Esophagus squamous epithelium (tissue), 5 donors: ENCODE data around the gene FOXJ3. TPM values are rescaled to one million over a fixed set of nuclear protein-coding genes. Genes with fewer than 3 reads are reported as not detected.

Experiments
- DNase-seq: peaks from one replicate; lab custom pipeline; 2025; lab: John Stamatoyannopoulos, UW
- H3K27ac ChIP-seq, 4 donors: fragments of 200-600 bp; sonication (generic); one replicate each; pipeline ENCODE4 v1.5.1; 2016 to 2019; ENCODE audit warnings: mild to moderate bottlenecking in 1 of 4
- H3K27me3 ChIP-seq, 4 donors: fragments of 200-600 bp; sonication (generic); 1 replicate in 3 of 4; 2 replicates in 1 of 4; pipeline versions ENCODE4 v1.5.1 to v1.6.0; 2017 to 2021; ENCODE audit warnings: antibody characterized with exemption in 1 of 4
- H3K36me3 ChIP-seq, 3 donors: fragments of 200-600 bp; sonication (generic); one replicate each; pipeline ENCODE4 v1.5.1; 2016 to 2019
- H3K4me1 ChIP-seq, 3 donors: fragments of 200-600 bp; sonication (generic); one replicate each; pipeline ENCODE4 v1.5.1; 2017 to 2019
- H3K4me3 ChIP-seq, 4 donors: fragments of 200-600 bp; sonication (generic); 1 replicate in 3 of 4; 2 replicates in 1 of 4; pipeline ENCODE4 v1.5.1; 2016 to 2019; ENCODE audit warnings: mild to moderate bottlenecking in 2 of 4, moderate library complexity in 1 of 4
- H3K9me3 ChIP-seq, 3 donors: fragments of 200-600 bp; sonication (generic); one replicate each; pipeline ENCODE4 v1.5.1; 2016 to 2019
- POLR2A ChIP-seq, 4 donors: fragments of 450-650 bp; IDR thresholded peaks; one replicate each; pipeline ENCODE4 v1.6.1; 2017; ENCODE audit warnings: antibody characterized with exemption in 4 of 4, mild to moderate bottlenecking in 4 of 4, moderate library complexity in 3 of 4
- WGBS, 2 donors: methylation state at CpG; one replicate each; pipeline ENCODE4 v1.1.5; 2018; 5-methylcytosine and 5-hydroxymethylcytosine counted together
- intact Hi-C: fragments of 100-400 bp; cut with DNase I; formaldehyde crosslinking; loops from one replicate; pipeline ENCODE4 v1.15.0; 2022
- total RNA-seq, 4 donors: library from RNA; depleted of rRNA; stranded (reverse); fragments of >200 nt; gene quantifications; one replicate each; pipeline ENCODE4 v1.1.0, GENCODE V29; 2016
- TF ChIP-seq, protein P1 (sequence below), 6 experiments: fragments of 450-650 bp in 4 of 6; fragments of 200-600 bp in 2 of 6; sonication (generic) in 2 of 6; IDR thresholded peaks; one replicate each; pipeline ENCODE4 v1.5.1; 2016 to 2019; ENCODE audit warnings: antibody characterized with exemption in 6 of 6, mild to moderate bottlenecking in 4 of 6, moderate library complexity in 4 of 6
- donor health status: DM: yes; HTN: yes; CAD: no.

The FOXJ3 gene
- total RNA-seq, 4 donors from 2014 or later: 18.7 to 36.6 (median 27.5) TPM

DNA sequence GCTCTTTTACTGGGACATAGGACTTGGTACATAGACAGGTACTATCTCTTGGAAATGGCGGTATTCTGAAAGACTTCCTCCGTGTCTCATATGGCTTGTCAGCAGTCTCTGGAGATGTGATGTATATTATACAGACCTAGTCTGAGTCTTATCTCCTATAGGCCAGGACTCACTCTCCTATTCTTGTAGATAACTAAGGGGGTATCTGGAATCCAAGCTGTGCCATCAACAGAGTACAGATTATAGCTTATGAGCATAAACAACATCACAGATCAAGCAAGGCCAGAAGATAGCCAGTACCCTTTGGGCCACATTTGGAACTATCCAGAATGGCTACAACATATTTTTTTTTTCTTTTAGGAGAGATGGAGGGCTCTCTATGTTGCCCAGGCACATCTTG is 29.5 kb upstream of the FOXJ3 start:
- H3K9me3 ChIP-seq: no peaks in the 10 kb centered on the region
- intact Hi-C loops: no loop called here
- no peak overlapping the region for H3K27ac ChIP-seq
- H3K27me3 ChIP-seq: peaks cover 0 to 4% (median 0%) of the 10 kb centered on the region in 4 donors
- no peak overlapping the region for H3K4me3 ChIP-seq
- TF ChIP-seq POLR2A (IDR thresholded peaks at IDR 0.05): no peak
- TF ChIP-seq, protein P1, sequence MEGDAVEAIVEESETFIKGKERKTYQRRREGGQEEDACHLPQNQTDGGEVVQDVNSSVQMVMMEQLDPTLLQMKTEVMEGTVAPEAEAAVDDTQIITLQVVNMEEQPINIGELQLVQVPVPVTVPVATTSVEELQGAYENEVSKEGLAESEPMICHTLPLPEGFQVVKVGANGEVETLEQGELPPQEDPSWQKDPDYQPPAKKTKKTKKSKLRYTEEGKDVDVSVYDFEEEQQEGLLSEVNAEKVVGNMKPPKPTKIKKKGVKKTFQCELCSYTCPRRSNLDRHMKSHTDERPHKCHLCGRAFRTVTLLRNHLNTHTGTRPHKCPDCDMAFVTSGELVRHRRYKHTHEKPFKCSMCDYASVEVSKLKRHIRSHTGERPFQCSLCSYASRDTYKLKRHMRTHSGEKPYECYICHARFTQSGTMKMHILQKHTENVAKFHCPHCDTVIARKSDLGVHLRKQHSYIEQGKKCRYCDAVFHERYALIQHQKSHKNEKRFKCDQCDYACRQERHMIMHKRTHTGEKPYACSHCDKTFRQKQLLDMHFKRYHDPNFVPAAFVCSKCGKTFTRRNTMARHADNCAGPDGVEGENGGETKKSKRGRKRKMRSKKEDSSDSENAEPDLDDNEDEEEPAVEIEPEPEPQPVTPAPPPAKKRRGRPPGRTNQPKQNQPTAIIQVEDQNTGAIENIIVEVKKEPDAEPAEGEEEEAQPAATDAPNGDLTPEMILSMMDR (IDR thresholded peaks at IDR 0.05): no peak
- H3K36me3 ChIP-seq: no peaks in the 10 kb centered on the region
- H3K4me1 ChIP-seq: no peaks in the 10 kb centered on the region
- DNase-seq: no peak
- whole genome bisulfite sequencing, 2 donors: 79 to 93% methylated on average over 2 of the region's 2 CpGs

DNA sequence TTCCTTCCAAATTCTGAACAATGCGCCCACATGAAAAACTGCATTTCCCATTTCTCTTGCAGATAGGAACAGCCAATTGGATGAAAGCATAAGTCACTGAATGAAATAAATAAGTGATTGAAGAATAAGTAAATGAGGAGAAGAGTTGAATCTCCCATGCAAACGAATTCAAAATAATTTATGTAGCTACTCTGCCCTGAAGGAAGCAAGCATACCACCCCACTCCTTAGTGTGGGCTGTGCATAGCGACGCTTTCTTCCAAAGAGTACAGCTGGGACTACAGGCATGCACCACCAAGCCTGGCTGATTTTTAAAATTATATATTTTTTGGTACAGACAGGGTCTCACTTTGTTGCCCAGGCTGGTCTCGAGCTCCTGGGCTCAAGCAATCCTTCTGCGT is 29.1 kb upstream of the FOXJ3 start:
- H3K9me3 ChIP-seq: no peaks in the 10 kb centered on the region
- H3K36me3 ChIP-seq: no peaks in the 10 kb centered on the region
- peaks cover 0 to 4% (median 0%) of the 10 kb centered on the region in 4 donors for H3K27me3 ChIP-seq
- no peak overlapping the region for H3K27ac ChIP-seq
- no peaks in the 10 kb centered on the region for H3K4me1 ChIP-seq
- intact Hi-C loops: no loop called here
- no peak for TF ChIP-seq POLR2A (IDR thresholded peaks at IDR 0.05)
- TF ChIP-seq, protein P1 (IDR thresholded peaks at IDR 0.05): no peak
- no peak for DNase-seq
- no peak overlapping the region for H3K4me3 ChIP-seq
- WGBS, 2 donors: 65 to 87% methylated on average over 4 to 6 of the region's 6 CpGs

DNA sequence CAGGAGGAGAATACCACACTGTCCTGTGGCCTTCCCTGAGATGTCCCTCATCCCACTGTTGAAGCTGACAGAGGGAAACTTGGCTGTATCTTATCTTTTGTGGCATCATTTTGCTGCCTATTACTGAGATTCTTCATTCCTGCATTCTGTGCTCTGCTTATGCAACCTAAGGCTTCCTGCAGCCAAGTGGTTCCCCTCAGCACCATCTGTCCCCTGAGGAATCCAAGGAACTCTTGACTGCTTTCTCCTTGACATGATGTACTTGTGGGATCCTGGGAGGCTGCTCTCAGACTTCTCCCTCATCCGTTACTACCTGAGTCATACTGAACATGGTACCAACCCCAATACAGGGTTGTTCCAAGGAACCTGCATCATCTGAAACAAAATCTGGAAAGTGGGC is 24.4 kb upstream of the FOXJ3 start:
- TF ChIP-seq, protein P1 (IDR thresholded peaks at IDR 0.05): no peak
- no peak for TF ChIP-seq POLR2A (IDR thresholded peaks at IDR 0.05)
- H3K4me3 ChIP-seq: no peak overlapping the region
- no peaks in the 10 kb centered on the region for H3K4me1 ChIP-seq
- H3K27ac ChIP-seq: no peak overlapping the region
- no peaks in the 10 kb centered on the region for H3K9me3 ChIP-seq
- H3K27me3 ChIP-seq: peaks cover 0 to 5% (median 0%) of the 10 kb centered on the region in 4 donors
- 88 to 100% methylated on average over 1 of the region's 1 CpG for WGBS, 2 donors
- H3K36me3 ChIP-seq: no peaks in the 10 kb centered on the region
- intact Hi-C loops: no loop called here
- DNase-seq: no peak

DNA sequence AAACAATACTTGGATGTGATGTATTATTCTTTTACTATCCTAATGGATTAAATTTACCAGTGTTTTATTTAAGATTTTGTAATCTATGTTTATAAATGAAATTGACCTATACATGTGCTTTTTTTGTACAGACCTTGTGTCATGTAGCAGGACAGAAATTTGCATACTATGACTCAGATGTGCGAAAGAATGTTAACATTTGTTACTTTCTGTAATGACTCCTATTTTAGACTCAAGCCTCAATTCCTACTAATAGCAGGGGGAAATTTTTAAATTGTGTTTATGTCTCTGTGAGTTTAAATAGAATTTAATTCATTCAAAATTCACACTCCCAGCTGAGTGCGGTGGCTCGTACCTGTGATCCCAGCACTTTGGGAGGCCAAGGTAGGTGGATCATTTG is 23.8 kb upstream of the FOXJ3 start:
- 79 to 83% methylated on average over 3 of the region's 3 CpGs for WGBS, 2 donors
- no peaks in the 10 kb centered on the region for H3K4me1 ChIP-seq
- peaks cover 0 to 11% (median 0%) of the 10 kb centered on the region in 4 donors for H3K27me3 ChIP-seq
- no peaks in the 10 kb centered on the region for H3K36me3 ChIP-seq
- TF ChIP-seq, protein P1 (IDR thresholded peaks at IDR 0.05): no peak
- TF ChIP-seq POLR2A (IDR thresholded peaks at IDR 0.05): no peak
- no peak overlapping the region for H3K4me3 ChIP-seq
- intact Hi-C loops: no loop called here
- no peak overlapping the region for H3K27ac ChIP-seq
- no peak for DNase-seq
- no peaks in the 10 kb centered on the region for H3K9me3 ChIP-seq

DNA sequence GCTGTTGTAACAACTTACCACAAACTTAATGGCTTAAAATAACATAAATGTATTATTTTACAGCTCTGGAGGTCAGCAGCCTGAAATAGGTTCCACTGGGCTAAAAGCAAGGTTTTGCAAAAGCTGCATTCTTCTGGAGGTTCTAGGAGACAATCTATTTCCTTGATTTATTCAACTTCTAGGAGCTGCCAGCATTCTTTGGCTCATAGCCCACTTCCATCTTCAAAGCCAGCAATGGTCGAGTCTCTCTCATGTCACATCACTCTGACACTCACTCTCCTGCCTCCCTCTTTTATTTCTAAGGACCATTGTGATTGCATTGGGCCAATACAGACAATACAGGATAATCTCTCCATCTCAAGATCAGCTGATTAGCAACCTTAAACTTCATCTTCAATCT is 15.1 kb upstream of the FOXJ3 start:
- no peaks in the 10 kb centered on the region for H3K9me3 ChIP-seq
- WGBS, 2 donors: 0% methylated on average over 1 of the region's 1 CpG
- DNase-seq: no peak
- no peak overlapping the region for H3K27ac ChIP-seq
- H3K36me3 ChIP-seq: no peaks in the 10 kb centered on the region
- no peak overlapping the region for H3K4me3 ChIP-seq
- TF ChIP-seq POLR2A (IDR thresholded peaks at IDR 0.05): no peak
- TF ChIP-seq, protein P1 (IDR thresholded peaks at IDR 0.05): no peak
- H3K4me1 ChIP-seq: no peaks in the 10 kb centered on the region
- peaks cover 0 to 19% (median 0%) of the 10 kb centered on the region in 4 donors for H3K27me3 ChIP-seq
- intact Hi-C loops: no loop called here
